Natural killer cell (primary cell): Measurements from ENCODE around the gene KLK12. TPM values are rescaled to one million over a fixed set of nuclear protein-coding genes. Genes with fewer than 3 reads are reported as not detected.

ENCODE experiments used
- ATAC-seq, 3 donors: fragments of 150-1000 bp in 2 of 3; fragments of 200-7000 bp in 1 of 3; cut with Tn5 transposase; 1 replicate in 1 of 3; 2 replicates in 2 of 3; pipeline ENCODE4 v1.10.0; 2021; ENCODE audit warnings: mild to moderate bottlenecking in 2 of 3, moderate library complexity in 2 of 3
- DNase-seq, 2 donors: peaks; one replicate each; pipeline versions ENCODE4 v3.0.0 to v3.0.0-alpha.2; 2013 to 2021; ENCODE audit warnings: mixed read lengths in 1 of 2
- H3K27ac ChIP-seq: one replicate; pipeline ENCODE4 v1.5.1; 2013; ENCODE audit warnings: mild to moderate bottlenecking, low read length
- H3K27me3 ChIP-seq: one replicate; pipeline ENCODE4 v1.6.1; 2013; ENCODE audit warnings: low read length; ENCODE audit not compliant: control insufficient read depth, insufficient read depth
- H3K36me3 ChIP-seq: one replicate; pipeline ENCODE4 v1.6.1; 2013; ENCODE audit warnings: low read length; ENCODE audit not compliant: control insufficient read depth, insufficient read depth
- H3K4me1 ChIP-seq: one replicate; pipeline ENCODE4 v1.6.1; 2013; ENCODE audit warnings: low read length; ENCODE audit not compliant: control insufficient read depth, insufficient read depth
- H3K4me3 ChIP-seq: one replicate; pipeline ENCODE4 v1.5.1; 2013; ENCODE audit warnings: low read length
- H3K9me3 ChIP-seq: one replicate; pipeline ENCODE4 v1.6.1; 2013; ENCODE audit warnings: low read length; ENCODE audit not compliant: control insufficient read depth, insufficient read depth
- H3K27ac Mint-ChIP-seq, 2 donors: one replicate each; pipeline ENCODE4 v1.8.0; 2022; ENCODE audit warnings: mild to moderate bottlenecking in 2 of 2, mixed read lengths in 2 of 2, moderate library complexity in 1 of 2
- H3K27me3 Mint-ChIP-seq, 2 donors: one replicate each; pipeline ENCODE4 v1.8.0; 2022; ENCODE audit warnings: low read depth in 2 of 2, mixed read lengths in 2 of 2
- H3K36me3 Mint-ChIP-seq: one replicate; pipeline ENCODE4 v1.8.0; 2022; ENCODE audit warnings: mixed read lengths
- H3K4me1 Mint-ChIP-seq, 2 donors: one replicate each; pipeline ENCODE4 v1.8.0; 2022; ENCODE audit warnings: mixed read lengths in 2 of 2
- H3K4me3 Mint-ChIP-seq: one replicate; pipeline ENCODE4 v1.8.0; 2022; ENCODE audit warnings: mild to moderate bottlenecking, moderate library complexity, mixed read lengths
- H3K9me3 Mint-ChIP-seq, 2 donors: one replicate each; pipeline ENCODE4 v1.8.0; 2022; ENCODE audit warnings: mixed read lengths in 2 of 2
- WGBS: methylation state at CpG from one replicate; pipeline ENCODE4 v1.1.7; 2013; ENCODE audit warnings: missing lambda C conversion rate; ENCODE audit not compliant: insufficient coverage; 5-methylcytosine and 5-hydroxymethylcytosine counted together
- intact Hi-C: fragments of 100-400 bp; cut with micrococcal nuclease; formaldehyde crosslinking; loops from one replicate; pipeline ENCODE4 v1.14.2; 2022
- total RNA-seq, 4 donors: library from RNA; stranded (reverse); fragments of 120-200 nt in 1 of 4; gene quantifications; one replicate each; pipeline versions ENCODE4 v1.2.3 to v1.2.4, GENCODE V29; 2013 to 2022
- TF ChIP-seq, protein P1 (sequence below): fragments of 200-600 bp; IDR thresholded peaks from one replicate; pipeline ENCODE4 v1.8.0; 2022; ENCODE audit warnings: antibody characterized with exemption

Gene KLK12
- total RNA-seq, 3 donors from 2014 or later (not counting 1 experiment from before 2014, with no cell fraction given): not detected

GRCh38 chr19:51006406-51006805 lies 28.4 kb downstream of the KLK12 start:
- Mint-ChIP-seq H3K36me3 (no peaks in the 10 kb centered on the region), H3K27me3 (peaks cover 40 to 48% of the 10 kb centered on the region in 2 donors), H3K27ac (no peak overlapping the region), H3K4me1 (peaks cover 0 to 6% of the 10 kb centered on the region in 2 donors), H3K4me3 (no peak overlapping the region), H3K9me3 (no peaks in the 10 kb centered on the region)
- Histone ChIP-seq H3K4me1 (no peaks in the 10 kb centered on the region), H3K27me3 (no peaks in the 10 kb centered on the region), H3K36me3 (no peaks in the 10 kb centered on the region), H3K27ac (no peak overlapping the region), H3K9me3 (no peaks in the 10 kb centered on the region), H3K4me3 (no peak overlapping the region)
- WGBS: 44% methylated on average over 8 of the region's 8 CpGs
- TF ChIP-seq, protein P1, sequence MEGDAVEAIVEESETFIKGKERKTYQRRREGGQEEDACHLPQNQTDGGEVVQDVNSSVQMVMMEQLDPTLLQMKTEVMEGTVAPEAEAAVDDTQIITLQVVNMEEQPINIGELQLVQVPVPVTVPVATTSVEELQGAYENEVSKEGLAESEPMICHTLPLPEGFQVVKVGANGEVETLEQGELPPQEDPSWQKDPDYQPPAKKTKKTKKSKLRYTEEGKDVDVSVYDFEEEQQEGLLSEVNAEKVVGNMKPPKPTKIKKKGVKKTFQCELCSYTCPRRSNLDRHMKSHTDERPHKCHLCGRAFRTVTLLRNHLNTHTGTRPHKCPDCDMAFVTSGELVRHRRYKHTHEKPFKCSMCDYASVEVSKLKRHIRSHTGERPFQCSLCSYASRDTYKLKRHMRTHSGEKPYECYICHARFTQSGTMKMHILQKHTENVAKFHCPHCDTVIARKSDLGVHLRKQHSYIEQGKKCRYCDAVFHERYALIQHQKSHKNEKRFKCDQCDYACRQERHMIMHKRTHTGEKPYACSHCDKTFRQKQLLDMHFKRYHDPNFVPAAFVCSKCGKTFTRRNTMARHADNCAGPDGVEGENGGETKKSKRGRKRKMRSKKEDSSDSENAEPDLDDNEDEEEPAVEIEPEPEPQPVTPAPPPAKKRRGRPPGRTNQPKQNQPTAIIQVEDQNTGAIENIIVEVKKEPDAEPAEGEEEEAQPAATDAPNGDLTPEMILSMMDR: no peak
- intact Hi-C loops: no loop called here
- DNase-seq (no peak), ATAC-seq (no peak)

DNA sequence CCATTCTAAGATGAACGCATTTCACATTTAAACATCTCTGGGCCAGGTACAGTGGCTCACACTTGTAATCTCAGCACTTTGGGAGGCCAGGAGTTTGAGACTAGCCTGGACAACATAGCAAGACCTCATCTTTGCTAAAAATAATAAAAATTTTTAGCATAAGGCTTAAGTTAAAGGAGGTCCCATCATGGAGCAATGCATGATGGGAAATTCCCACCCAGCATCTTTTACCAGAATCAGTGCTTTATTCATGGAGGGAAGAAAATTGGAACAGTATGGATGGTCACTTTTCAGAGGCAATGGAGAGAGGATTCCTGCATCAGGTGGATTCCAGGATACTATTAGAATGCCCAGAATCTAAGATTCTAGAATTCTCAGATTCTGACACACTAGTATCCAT lies 29.6 kb downstream of the KLK12 start:
- WGBS: 88% methylated on average over 1 of the region's 1 CpG

DNA sequence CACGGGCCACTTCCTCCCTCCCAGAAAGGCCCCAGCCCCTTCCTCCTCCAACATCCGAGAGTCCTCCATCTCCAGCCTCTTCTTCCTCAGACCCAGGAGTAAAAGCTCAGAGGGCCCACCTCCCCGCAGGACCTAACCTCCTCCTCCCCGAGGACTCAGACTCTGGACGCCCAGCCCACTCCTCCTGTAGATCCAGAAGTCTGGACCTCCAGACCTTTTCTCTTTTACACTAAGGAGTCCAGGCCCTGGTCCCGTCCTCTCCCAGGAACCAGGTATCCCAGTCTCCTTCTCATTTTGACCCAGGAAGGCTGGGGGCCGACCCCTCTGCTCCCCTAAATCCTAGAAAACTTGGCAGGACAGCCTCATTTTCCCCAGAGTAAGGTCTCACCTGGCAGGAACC lies 31.5 kb downstream of the KLK12 start:
- WGBS: 64% methylated on average over 7 of the region's 7 CpGs
- no peaks in the 10 kb centered on the region for H3K9me3 Mint-ChIP-seq
- no peak overlapping the region for H3K27ac Mint-ChIP-seq
- TF ChIP-seq, protein P1: no peak
- Histone ChIP-seq H3K27me3 (peaks cover 5% of the 10 kb centered on the region), H3K4me1 (no peaks in the 10 kb centered on the region), H3K9me3 (no peaks in the 10 kb centered on the region), H3K36me3 (no peaks in the 10 kb centered on the region), H3K27ac (no peak overlapping the region), H3K4me3 (no peak overlapping the region)
- ATAC-seq (no peak), DNase-seq (no peak)
- no peaks in the 10 kb centered on the region for H3K36me3 Mint-ChIP-seq
- intact Hi-C loops: no loop called here
- H3K27me3 Mint-ChIP-seq: peaks cover 40 to 41% of the 10 kb centered on the region in 2 donors
- H3K4me3 Mint-ChIP-seq: no peak overlapping the region
- peaks cover 0 to 6% of the 10 kb centered on the region in 2 donors for H3K4me1 Mint-ChIP-seq

More for the DNA sequence above, 29.6 kb downstream of the KLK12 start:
- peaks cover 40 to 44% of the 10 kb centered on the region in 2 donors for H3K27me3 Mint-ChIP-seq
- Histone ChIP-seq H3K27me3 (peaks cover 5% of the 10 kb centered on the region), H3K27ac (no peak overlapping the region), H3K4me3 (no peak overlapping the region), H3K36me3 (no peaks in the 10 kb centered on the region), H3K9me3 (no peaks in the 10 kb centered on the region), H3K4me1 (no peaks in the 10 kb centered on the region)
- H3K4me1 Mint-ChIP-seq: peaks cover 0 to 6% of the 10 kb centered on the region in 2 donors
- H3K4me3 Mint-ChIP-seq: no peak overlapping the region
- no peak for DNase-seq
- TF ChIP-seq, protein P1: no peak
- ATAC-seq: no peak
- no peaks in the 10 kb centered on the region for H3K36me3 Mint-ChIP-seq
- intact Hi-C loops: no loop called here
- no peak overlapping the region for H3K27ac Mint-ChIP-seq
- no peaks in the 10 kb centered on the region for H3K9me3 Mint-ChIP-seq
